AG08395 (cell line): ENCODE measurements around the gene TMEM132A.

Source experiments
- DNase-seq: peaks from one replicate; pipeline ENCODE4 v3.0.0; 2012; ENCODE audit warnings: mixed read lengths, low spot score

Gene TMEM132A

DNA sequence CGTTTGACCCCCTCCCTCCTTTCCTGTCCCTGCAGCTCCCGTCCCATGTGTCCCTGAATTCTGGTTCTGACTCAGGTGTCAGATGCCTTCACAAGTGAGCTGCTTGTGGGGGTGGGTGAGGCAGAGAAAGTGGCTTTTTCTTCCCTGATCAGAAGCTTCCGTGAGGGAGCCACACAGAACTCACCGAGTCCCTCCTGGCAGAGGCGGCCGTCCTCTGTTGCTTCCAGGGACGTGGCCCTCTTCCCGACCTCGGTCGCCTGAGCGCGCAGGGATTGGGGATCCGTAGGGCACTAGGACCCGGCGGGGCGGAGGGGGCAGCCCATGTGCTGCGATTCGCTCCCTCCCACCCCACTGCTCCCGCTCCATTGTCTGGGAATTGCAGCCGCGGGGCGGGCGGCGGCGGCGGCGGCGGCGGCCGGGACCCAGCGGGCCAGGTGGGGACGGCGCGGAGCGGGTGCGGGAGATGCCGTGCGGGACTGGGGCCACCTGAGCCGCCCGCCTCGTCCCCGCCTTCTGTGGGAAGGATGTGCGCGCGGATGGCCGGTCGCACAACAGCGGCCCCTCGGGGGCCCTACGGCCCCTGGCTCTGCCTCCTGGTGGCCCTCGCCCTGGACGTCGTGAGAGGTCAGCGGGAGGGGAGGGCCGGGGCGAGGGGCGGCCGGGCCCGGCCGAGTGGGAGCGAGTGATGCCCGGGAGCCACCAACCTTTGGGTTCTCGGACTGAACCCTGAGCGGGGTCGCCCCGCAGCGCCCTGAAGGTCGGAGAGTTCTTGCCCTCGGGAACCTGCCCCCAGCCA lies at the start of gene TMEM132A:
Gene TMEM132A (plus strand): TSS at position 351 of the 796 bp plus-strand sequence. CDS start 174 bp downstream, at position 525.
- peak; percentile 92 for DNase-seq

DNA sequence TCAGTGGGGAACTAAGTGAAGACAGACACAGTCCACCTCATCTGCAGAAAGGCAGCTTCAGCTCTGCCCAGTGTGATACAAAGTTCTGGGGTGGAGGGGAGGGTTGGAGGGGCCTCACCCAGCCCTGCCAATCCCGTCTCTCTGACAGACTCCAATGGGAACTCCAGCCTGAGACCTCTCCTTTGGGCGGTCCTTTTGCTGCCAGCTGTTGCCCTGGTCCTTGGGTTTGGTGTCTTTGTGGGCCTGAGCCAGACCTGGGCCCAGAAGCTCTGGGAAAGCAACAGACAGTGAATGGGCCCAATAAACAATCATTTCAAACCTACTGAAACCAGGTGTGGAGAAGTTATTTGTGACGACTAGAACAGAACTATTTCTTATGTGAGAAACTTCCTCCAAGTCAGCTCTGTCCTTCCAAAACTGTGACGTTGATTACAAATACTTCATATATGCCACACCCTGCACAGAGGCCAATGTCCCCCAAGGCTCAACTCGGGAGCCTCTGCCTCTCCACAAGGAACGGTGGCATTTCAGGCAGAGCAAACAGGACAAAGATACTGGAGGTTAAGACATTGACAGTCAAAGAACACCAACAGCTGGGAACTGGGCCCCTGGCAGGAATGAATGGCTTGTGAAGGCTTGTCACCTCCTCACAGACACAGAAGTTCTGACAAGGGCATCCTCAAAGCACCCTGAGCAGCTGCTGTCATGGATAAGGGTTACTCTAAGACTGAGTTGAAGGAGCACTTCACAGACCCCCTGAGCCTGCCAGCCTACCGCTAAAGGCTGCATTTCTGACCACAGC lies 48.7 kb upstream of the TMEM132A start:
- no peak for DNase-seq

DNA sequence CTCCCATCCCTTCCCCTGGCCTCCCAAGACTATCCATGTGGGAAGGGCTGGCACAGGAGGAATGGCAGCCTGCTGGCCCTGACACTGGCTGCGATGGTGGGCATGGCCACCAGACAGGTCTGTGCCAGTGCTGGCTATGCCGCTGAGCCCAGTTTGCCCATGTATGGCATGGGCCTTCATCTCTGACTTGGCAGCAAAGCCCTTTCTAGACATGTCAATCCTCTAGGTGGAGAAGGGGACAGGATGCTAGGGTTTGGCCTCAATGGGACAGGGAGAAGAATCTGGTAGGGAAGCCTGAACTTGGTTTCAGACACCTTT lies 48.1 kb upstream of the TMEM132A start:
- DNase-seq = no peak

GRCh38 chr11:60878245-60879101 lies 45.8 kb upstream of the TMEM132A start:
- DNase-seq = no peak

- no peak for DNase-seq
These were observed 45.2 kb upstream of the TMEM132A start for GRCh38 chr11:60879104-60879503.

DNA sequence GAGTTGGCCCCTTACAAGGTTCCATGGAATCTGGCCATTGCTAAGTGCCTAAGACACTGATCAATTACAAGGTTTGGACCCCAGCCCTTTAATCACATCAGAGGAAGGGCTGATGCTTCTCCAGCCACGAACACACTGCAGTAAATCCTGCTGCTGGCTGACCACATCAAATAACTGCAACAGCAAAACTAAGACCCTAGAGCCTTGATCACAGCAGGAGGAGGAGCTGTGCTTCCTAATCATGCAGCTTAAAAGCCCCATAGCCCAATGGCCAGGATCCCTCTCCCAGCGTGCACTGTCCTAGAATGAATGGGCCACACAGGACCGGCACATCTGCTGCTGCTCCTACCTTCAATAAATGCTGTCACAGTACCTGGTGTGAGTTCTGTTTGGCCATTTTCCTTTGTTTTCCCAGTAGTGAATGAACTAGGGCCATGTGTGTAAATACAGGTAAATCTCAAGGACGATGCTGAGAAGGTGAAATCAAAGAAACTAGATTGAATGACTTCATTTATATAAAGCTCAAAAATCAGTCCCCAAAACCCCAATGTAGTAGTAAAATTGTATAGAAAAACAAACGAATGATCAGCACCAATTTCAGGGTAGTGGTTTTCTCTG lies 44.2 kb upstream of the TMEM132A start:
- DNase-seq = no peak

DNA sequence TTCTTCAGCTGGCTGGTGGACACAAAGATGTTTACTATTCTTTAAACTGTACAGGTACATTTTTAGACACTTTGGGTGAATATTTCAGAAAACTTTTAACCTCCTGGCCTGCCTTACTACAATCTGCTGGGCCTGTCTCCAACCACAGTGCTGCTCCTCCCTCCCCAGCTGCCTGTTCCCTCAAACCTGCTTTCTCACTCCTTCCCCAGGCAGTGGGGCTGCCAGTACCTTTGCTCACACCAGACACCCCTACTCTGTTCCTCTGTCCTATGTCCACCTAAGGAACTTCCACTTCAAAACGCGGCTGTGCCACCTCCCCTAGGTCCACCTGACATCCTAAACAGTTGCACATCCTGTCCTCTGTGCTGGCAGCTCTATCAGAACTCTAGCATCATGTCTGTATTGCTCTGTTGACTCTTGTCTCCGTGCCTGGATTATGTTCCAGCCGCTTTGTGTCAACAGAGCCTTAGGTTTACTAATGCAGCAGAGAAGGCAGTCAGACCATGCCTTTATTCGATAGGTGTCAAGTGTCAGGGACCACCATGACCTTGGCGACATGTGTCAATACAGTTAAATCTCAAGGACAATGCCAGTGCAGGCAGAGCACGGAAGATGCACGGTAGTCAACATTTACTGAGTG lies 43.5 kb upstream of the TMEM132A start:
- no peak for DNase-seq

DNA sequence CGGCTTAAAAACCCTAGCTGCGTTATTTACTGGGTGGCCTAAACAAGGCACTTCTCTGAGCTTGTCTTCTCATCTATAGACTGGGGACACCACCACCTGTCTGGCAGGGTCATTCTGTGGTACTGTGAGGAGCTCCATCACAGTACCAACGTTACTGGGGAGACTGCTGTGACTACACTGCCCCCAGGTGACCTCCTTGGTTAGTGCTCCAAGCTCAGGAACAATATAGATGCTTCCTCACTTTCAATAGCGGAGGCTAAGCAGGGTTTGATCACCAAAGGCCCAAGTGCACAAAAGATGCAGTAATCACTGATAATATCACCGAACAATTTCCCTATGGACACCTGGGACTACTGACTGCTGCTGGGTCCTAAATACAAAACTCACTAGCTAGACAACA lies 36.7 kb upstream of the TMEM132A start:
- peak; percentile 79 for DNase-seq

- DNase-seq = no peak
These were observed 34.4 kb upstream of the TMEM132A start for GRCh38 chr11:60889869-60890311.

DNA sequence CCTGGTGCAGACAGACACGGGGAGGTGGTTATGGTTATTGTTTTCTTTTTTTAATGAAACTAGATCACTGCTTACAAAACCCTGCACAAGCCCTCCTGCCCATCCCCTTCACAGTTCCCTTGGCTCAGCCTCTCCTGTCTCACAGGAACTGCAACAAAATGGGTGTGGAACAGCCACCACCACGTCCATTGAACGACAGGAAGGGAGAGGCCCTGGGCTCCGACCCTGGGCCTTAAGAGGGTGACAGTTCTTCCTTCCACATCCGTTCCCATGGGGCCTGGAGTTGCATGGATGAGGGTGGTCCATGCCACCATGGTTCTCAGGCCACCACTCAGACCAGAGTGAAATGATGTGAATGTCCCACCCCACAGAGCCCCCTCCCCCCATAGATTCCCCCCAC lies 33.6 kb upstream of the TMEM132A start:
- no peak for DNase-seq

DNA sequence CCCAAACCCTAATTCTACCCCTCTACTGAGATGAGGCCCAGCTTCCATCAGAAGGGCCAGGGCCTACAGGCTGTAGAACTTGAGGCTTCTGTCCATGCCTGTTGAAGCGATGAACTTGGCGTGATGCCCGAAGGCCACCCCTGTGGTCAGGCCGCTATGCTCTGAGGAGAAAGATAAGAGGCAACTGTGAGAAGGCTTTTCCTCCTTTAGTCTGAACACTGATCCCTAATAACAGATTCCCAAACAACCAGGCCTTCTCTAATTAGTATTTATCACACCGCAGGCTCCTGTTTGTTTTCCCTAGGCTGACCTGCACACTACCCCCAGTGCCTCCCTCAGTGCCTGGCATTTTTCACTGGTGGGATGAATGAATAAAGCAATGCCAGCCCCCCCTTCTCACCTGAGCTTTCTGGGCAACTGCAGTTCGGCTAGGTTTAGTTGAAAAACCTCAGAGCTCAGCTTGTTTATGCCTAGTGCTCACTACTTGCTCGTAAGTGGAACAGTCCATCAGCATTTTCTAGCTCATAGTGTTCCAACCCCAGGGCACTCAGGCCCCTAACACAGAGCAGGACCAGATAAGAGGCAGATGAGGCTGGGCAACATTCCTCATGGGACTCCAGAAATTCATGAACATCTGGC lies 33.0 kb upstream of the TMEM132A start:
- no peak for DNase-seq

DNA sequence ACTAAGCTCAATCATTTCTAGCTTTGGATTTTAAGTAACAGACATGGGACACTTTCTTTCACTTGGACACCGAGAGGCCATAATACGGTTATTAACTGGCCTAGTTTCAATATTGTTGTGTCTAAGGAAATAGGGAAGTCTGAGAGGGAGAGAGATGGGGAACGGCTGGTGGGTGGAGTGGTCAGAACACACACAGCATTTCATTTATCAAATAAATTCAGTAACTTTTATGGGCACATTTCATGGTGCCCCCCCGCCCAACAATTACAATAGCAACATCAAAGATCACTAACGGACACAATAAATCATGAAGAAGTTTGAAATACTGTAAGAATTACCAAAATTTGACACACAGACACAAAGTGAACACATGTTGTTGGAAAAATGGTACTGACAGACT lies 28.6 kb upstream of the TMEM132A start:
- DNase-seq = no peak

- no peak for DNase-seq
These were observed 26.8 kb upstream of the TMEM132A start for GRCh38 chr11:60897496-60897895.

- DNase-seq = peak; percentile 82
These were observed 25.0 kb upstream of the TMEM132A start for GRCh38 chr11:60899046-60899936.

DNA sequence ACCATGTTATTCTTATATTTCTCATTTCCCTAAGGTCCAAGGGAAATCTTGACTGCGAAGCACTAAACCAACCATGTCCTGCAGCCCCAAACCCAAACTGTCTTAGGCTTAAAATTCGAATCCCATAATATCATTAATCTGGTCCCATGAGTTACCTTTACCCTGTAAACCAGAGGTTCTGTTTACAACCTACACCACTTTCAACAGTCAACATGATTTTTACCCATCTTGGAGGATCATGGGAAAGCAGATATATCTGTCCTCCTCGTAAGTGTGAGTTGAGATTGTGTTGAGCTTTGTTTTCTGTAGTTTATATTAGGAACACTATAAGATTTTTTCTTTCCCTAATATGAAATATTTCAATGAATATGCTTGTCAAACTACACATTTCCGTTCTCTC lies 24.3 kb upstream of the TMEM132A start:
- DNase-seq = no peak

GRCh38 chr11:60900673-60901404 lies 23.4 kb upstream of the TMEM132A start:
- DNase-seq = no peak

GRCh38 chr11:60902625-60903024 lies 21.6 kb upstream of the TMEM132A start:
- DNase-seq = no peak

GRCh38 chr11:60905047-60905446 lies 19.2 kb upstream of the TMEM132A start:
- no peak for DNase-seq

GRCh38 chr11:60905551-60906113 lies 18.6 kb upstream of the TMEM132A start:
- DNase-seq = no peak
